ENCODE results near the gene VSTM5.
"Not testable (repeated sequence)": the region's sequence is repeated elsewhere in the genome, so short reads cannot be mapped to it uniquely, and the experiment has no call there.

The VSTM5 gene

DNA sequence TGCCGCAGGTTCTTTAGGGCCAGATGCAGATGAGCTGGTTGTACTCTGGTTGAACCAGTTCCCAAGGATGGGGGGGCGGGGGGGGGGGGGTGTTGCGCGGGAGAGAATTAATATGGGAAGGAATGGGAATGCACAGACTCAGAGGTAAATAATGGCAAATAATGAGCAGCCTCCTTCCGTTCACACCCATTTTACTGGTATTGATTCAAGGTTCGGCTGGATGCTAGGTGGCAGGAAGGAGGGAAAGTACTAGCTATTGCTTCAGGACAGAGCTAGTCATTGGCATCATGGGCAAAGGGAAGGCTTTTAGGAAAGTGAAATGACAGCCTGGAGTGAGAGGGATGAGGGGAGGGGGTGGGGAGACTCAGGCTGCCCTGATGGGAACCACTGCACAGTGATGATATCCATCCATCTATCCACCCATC, at the start of gene VSTM5:
Gene VSTM5, minus strand, starts transcription at position 25 of the 425 bp plus-strand sequence. CDS start 116 bp downstream, outside the sequence.
- DNase-seq = no peak

DNA sequence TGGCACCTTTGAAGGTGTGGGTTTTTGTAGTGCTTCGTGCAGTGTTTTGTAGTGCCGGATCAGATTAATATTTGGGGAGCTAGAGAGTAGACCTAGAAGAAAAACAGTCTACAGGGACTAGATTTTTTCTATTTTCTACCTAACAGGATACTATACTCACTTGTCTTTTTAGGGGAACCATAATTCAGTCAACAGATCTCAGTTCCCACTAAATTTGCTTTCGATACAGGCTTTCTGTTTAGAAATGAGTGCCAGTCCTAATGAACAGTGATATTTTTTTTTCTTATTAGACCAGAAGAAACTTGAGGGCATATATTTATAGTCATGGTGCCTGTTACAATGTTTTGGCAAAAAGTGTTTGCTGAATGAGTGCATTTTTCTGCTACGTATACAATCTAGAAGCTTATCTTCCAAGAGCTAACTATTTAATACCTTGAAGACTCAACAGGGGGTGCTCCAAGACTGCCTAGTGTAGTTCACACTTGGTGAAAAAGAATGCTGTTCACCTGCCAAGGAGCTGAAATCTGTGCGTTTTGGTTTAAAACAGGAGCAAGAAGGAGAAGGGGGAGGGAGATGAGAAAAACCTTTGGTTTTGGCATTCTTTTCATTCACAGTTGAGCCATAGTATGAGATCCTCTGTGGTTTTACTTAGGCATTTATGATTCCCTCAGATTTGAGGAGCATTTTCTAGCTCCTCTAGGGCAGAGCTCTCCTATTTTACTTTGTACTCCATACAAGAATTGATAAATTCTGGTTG, 44.9 kb upstream of the VSTM5 start:
- peak; percentile 11 for DNase-seq

DNA sequence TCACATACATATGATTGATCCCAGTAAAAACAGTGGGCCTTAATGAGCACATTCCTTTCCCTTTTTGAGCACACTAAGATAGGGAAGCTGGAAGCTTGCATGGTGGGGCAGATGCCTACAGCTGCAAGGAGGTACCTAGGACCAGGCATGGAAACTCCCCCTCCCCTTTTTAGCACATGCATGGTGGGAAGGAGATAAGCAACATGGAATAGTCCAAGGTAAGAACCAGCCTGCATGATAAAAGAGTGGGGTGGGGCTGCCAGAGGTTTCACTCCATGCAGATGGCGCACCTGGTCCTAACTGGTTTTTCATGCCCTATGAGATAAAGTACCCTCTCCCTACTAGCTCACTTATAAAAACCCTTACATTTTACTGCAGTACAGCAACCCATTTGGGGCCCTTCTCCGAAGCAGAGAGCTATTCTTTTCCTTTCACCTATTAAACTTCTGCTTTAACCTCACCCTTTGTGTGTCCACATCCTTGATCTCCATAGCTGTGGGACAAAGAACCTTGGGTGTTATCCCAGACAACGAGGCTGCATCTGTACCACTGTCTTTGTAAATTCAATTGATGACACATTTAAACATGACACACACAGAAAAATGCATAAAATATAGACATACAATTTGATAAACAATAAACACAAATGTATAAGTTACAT, 40.1 kb upstream of the VSTM5 start:
- DNase-seq = no peak

- DNase-seq = no peak
These were observed 36.7 kb upstream of the VSTM5 start for GRCh38 chr11:93887111-93887510.

- not testable (repeated sequence) for DNase-seq
These were observed 28.7 kb upstream of the VSTM5 start for GRCh38 chr11:93879114-93879513.

- no peak for DNase-seq
These were observed 25.2 kb upstream of the VSTM5 start for GRCh38 chr11:93875637-93876036.

DNA sequence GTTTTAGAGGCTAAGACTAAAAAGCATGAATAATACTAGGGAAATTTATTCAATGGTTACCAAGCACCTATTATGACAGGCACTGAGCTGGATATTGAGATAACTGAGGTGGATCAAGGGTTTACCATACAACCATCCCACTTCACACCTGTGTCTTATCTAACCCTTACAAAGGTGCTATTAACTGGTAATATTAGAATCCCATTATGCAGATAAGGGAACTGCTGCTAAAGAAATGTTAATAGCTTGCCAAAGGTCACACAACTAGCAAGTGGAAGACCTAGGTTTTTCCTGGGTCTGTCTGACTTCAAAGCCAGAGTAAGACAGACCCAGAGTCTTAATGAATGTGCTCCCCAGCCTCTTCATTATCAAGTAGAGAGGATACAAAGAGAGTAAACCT, 21.1 kb upstream of the VSTM5 start:
- DNase-seq = no peak

GRCh38 chr11:93870616-93871015, 20.2 kb upstream of the VSTM5 start:
- no peak for DNase-seq

- DNase-seq = no peak
These were observed 19.4 kb upstream of the VSTM5 start for GRCh38 chr11:93869830-93870229.

DNA sequence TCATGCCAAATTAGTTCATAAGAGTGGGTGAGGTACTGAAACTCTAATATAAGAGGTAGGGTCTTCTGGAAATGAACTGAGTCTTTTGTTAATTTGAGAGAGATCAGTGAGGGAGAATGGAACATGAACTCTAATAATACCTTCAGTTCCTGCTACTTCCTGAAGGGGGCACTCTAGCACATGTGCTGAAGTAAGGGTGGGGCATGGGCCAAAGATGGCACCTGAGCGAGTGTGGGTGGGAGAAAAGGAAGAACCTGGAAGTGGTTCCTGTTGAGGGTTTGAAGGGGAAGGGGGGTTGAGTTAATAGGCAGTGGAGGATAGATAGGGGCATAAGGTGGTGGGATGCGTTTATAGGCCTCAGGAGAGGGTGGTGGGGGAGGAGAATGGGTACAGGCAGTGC, 18.0 kb upstream of the VSTM5 start:
- DNase-seq = not testable (repeated sequence)

- no peak for DNase-seq
These were observed 11.4 kb upstream of the VSTM5 start for GRCh38 chr11:93861808-93862207.

- no peak for DNase-seq
These were observed 7.8 kb upstream of the VSTM5 start for GRCh38 chr11:93858121-93858775.

DNA sequence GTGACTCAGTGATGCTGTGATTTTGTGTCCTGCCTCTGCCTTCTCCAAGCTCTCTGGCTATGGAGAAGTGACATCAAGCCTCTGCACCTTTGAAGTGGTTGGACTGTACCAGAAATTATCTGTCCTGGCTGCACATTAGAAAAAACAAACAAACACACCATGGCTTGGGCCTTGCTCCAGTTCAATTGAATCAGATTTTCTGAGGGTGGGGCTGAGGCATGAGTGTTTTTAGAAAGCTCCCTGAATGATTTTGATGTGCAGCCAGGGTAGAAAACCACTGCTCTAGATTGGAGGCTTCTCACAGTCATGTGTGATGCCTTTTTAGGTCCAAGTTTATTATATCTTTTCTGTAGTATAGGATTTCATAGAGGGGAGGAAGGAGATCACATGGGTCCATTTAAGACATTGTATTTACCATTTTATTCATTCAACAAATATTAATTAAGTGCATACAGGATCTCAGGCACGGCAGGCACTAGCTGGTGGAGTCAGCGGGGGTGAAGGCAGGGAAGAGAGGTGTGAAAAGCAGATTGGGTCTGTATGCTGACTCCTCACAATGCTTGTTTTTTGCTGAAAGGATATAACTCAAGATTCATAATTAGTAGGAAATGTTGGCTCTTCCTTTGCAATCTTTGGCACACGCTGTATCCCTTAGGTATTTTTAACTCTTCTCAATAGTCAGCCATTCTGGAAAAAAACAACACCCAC, 7.1 kb upstream of the VSTM5 start:
- DNase-seq = no peak

- no peak for DNase-seq
These were observed 1.8 kb upstream of the VSTM5 start for GRCh38 chr11:93852242-93852641.

DNA sequence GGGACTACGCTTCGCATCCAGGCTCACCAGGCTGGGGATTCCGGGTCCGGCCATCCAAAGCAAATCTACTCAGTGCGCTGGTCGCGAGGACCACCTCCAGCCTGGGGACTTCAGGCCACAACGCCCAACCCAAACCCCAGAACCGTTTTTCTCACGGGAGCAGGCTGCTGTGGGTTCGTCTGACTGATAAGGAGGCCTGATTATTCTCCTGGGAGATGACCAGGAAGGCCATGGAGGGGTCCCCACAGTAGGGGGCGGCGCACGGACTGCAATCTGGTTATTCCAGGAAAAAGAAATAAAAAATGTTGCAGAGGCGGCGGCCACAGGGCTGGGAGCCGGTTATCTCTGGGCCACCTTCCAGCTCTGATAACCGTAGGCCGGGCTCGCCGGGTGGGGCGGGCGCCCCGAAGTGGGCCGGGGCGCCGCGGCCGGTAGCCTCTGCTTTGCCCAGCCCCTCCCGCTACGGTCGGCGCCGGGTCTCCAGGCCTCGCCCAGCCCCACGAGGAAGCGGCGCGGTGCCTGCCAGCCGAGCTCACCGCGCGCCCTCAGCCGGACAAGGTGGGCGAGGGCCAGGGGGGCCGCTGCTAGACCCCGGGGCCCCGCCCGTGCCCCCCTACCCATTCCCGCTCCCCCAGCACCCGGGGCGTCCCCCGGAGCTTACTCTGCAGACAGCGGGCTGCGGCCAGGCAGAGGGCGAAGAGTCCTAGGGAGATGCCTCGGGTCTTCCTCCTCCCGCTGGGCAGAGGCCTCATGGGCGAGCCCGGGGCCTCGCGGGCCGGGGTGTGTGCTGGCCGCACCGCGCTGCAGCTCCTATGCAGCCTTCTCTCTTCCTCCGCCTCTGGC, 446 bp downstream of the VSTM5 start:
- no peak for DNase-seq

- no peak for DNase-seq
These were observed 1.2 kb downstream of the VSTM5 start for GRCh38 chr11:93849201-93849600.

- DNase-seq = no peak
These were observed 4.0 kb downstream of the VSTM5 start for GRCh38 chr11:93846411-93846810.

- DNase-seq = no peak
These were observed 5.0 kb downstream of the VSTM5 start for GRCh38 chr11:93845181-93846092.

DNA sequence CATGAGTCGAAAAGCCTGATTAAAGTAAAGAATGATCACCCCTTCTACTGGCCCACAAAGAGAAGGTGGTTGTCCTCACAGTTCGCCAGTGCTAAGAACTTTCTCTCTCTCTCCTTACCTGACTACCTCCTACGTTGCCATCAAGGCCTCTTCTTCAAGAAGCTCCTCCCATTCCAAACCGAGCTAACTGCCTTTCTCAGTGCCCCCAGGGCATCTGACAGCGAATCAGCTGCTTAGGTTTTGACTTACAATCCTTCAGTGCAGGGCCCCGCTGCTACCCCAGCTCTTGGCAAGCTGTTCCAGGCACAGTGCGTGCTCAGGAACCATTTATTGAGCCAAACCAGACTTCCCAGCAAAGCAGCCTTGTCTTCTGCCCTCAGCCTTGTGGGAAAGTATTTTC, 5.8 kb downstream of the VSTM5 start:
- DNase-seq = no peak

DNA sequence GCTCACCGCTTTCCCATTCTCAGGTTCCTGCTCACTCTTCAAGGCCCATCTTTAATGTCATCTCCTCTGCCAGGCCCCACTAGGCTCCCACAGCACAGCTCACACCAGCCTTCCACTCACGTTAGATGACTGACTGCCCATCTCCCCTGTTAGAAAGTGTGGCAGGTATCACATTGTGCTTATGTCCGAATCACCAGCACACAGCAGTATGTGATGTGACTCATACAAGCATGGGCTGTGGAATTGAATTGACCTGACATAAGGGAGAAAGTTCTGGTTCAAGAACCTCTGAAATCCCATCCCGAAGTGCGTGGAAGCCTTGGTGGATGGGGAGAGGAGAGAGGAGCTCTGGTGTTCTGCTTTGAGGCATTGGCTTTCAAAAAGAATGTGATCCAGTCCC, 6.5 kb downstream of the VSTM5 start:
- DNase-seq = no peak

- DNase-seq = no peak
These were observed 8.0 kb downstream of the VSTM5 start for GRCh38 chr11:93842461-93842860.
